Ishikawa (cell line): ENCODE measurements around the gene PIP4K2C.

Experiments
- CEBPB ChIP-seq: IDR thresholded peaks from 2 replicates; pipeline ENCODE4 v1.6.1; 2012
- CREB1 ChIP-seq: IDR thresholded peaks from 2 replicates; pipeline ENCODE4 v1.6.1; 2012; ENCODE audit warnings: low read depth
- EP300 ChIP-seq: IDR thresholded peaks from 2 replicates; pipeline ENCODE4 v1.6.1; 2012; ENCODE audit warnings: borderline replicate concordance
- RAD21 ChIP-seq: IDR thresholded peaks from 2 replicates; pipeline ENCODE4 v1.6.1; 2012; ENCODE audit warnings: low read depth
- TAF1 ChIP-seq: IDR thresholded peaks from 2 replicates; pipeline ENCODE4 v1.6.1; 2012; ENCODE audit warnings: low read depth, mild to moderate bottlenecking
- TCF12 ChIP-seq: IDR thresholded peaks from 2 replicates; pipeline ENCODE4 v1.6.1; 2012; ENCODE audit warnings: low read depth
- YY1 ChIP-seq: IDR thresholded peaks from 2 replicates; pipeline ENCODE4 v1.6.1; 2012; ENCODE audit warnings: low read depth
- TF ChIP-seq, protein P1 (sequence below): IDR thresholded peaks from 2 replicates; pipeline ENCODE4 v1.6.1; 2012; ENCODE audit warnings: low read depth, mild to moderate bottlenecking
- TF ChIP-seq, protein P2 (sequence below): IDR thresholded peaks from 2 replicates; pipeline ENCODE4 v1.6.1; 2012
- TF ChIP-seq, protein P3 (sequence below): IDR thresholded peaks from 2 replicates; pipeline ENCODE4 v1.6.1; 2012

DNA sequence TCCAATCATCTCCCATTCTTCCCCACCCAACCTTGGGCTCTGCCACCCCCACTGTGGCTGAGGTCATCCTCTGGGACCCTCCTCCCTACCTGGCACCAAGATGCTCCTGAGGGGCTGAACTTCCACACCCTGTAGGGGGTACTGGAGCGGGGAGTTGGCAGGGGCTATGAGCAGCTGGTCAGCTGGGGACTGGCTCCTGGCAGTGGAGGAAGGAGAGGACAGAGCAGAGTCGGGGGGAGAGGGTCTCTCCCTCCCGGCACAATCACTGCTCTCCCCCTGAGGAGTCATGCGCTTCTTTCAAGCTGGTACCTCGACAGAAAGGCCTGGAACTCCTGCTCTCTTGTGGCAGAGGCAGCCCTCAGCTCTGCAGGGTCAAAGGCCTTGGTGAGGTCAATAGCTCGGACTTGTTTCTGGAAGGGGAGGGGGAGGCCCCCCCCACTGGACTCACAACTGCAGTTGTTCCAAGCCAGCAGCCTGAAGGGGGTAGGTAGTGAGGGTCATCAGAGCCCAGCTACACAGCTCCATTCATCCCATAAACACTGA lies 40.0 kb downstream of the PIP4K2C start:
- TF ChIP-seq, protein P1, sequence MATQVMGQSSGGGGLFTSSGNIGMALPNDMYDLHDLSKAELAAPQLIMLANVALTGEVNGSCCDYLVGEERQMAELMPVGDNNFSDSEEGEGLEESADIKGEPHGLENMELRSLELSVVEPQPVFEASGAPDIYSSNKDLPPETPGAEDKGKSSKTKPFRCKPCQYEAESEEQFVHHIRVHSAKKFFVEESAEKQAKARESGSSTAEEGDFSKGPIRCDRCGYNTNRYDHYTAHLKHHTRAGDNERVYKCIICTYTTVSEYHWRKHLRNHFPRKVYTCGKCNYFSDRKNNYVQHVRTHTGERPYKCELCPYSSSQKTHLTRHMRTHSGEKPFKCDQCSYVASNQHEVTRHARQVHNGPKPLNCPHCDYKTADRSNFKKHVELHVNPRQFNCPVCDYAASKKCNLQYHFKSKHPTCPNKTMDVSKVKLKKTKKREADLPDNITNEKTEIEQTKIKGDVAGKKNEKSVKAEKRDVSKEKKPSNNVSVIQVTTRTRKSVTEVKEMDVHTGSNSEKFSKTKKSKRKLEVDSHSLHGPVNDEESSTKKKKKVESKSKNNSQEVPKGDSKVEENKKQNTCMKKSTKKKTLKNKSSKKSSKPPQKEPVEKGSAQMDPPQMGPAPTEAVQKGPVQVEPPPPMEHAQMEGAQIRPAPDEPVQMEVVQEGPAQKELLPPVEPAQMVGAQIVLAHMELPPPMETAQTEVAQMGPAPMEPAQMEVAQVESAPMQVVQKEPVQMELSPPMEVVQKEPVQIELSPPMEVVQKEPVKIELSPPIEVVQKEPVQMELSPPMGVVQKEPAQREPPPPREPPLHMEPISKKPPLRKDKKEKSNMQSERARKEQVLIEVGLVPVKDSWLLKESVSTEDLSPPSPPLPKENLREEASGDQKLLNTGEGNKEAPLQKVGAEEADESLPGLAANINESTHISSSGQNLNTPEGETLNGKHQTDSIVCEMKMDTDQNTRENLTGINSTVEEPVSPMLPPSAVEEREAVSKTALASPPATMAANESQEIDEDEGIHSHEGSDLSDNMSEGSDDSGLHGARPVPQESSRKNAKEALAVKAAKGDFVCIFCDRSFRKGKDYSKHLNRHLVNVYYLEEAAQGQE = no peak
- TF ChIP-seq CREB1 (no peak), EP300 (no peak), RAD21 (no peak), YY1 (no peak), TAF1 (no peak), CEBPB (no peak), TCF12 (no peak)
- TF ChIP-seq, protein P2, sequence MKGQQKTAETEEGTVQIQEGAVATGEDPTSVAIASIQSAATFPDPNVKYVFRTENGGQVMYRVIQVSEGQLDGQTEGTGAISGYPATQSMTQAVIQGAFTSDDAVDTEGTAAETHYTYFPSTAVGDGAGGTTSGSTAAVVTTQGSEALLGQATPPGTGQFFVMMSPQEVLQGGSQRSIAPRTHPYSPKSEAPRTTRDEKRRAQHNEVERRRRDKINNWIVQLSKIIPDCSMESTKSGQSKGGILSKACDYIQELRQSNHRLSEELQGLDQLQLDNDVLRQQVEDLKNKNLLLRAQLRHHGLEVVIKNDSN = no peak
- TF ChIP-seq, protein P3, sequence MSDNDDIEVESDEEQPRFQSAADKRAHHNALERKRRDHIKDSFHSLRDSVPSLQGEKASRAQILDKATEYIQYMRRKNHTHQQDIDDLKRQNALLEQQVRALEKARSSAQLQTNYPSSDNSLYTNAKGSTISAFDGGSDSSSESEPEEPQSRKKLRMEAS = no peak
